Testis (tissue), 3 donors: ENCODE data around the gene SH3PXD2B. TPM values are rescaled to one million over a fixed set of nuclear protein-coding genes. Genes with fewer than 3 reads are reported as not detected.

Experiments
- DNase-seq: peaks from one replicate; pipeline ENCODE4 v3.0.0-alpha.2; 2019
- H3K27ac ChIP-seq, 2 donors: fragments of 200-600 bp; sonication (generic); one replicate each; pipeline ENCODE4 v1.5.1; 2019
- H3K27me3 ChIP-seq: fragments of 200-600 bp; sonication (generic); one replicate; pipeline ENCODE4 v1.5.1; 2019
- H3K36me3 ChIP-seq: fragments of 200-600 bp; sonication (generic); one replicate; pipeline ENCODE4 v1.5.1; 2017; ENCODE audit warnings: low read depth; ENCODE audit errors: missing control alignments
- H3K4me1 ChIP-seq: fragments of 200-600 bp; sonication (generic); one replicate; pipeline ENCODE4 v1.5.1; 2019
- H3K4me3 ChIP-seq, 2 donors: fragments of 200-600 bp; sonication (generic); one replicate each; pipeline ENCODE4 v1.5.1; 2017 to 2019
- H3K9me3 ChIP-seq: fragments of 200-600 bp; sonication (generic); one replicate; pipeline ENCODE4 v1.5.1; 2017
- CTCF ChIP-seq, 3 experiments: fragments of 450-650 bp in 2 of 3; fragments of 200-600 bp in 1 of 3; sonication (generic) in 1 of 3; IDR thresholded peaks; one replicate each; pipeline ENCODE4 v1.5.1; 2016 to 2019; ENCODE audit warnings: antibody characterized with exemption in 3 of 3, mild to moderate bottlenecking in 2 of 3, moderate library complexity in 1 of 3
- POLR2A ChIP-seq: fragments of 450-650 bp; IDR thresholded peaks from one replicate; pipeline ENCODE4 v1.6.1; 2017; ENCODE audit warnings: antibody characterized with exemption, mild to moderate bottlenecking, moderate library complexity
- WGBS, 2 donors: methylation state at CpG; one replicate each; pipeline ENCODE4 v1.1.5; 2018; 5-methylcytosine and 5-hydroxymethylcytosine counted together
- intact Hi-C: fragments of 100-400 bp; cut with DNase I; formaldehyde crosslinking; loops from one replicate; pipeline ENCODE4 v1.15.1; 2023; ENCODE audit warnings: low total_unique reads
- polyA plus RNA-seq: library from polyadenylated mRNA; stranded (reverse); fragments of 350-450 nt; fragmentation: Illumina TruSeq; extraction: RNeasy Lipid Tissue Mini Kit (QIAGEN cat#74804); gene quantifications from one replicate; pipeline ENCODE4 v1.2.3, GENCODE V29; 2014; ENCODE audit warnings: low read depth, low replicate concordance; ENCODE audit not compliant: insufficient read depth
- total RNA-seq, 2 donors: library from RNA; depleted of rRNA; stranded (reverse); fragments of >200 nt; gene quantifications; one replicate each; pipeline ENCODE4 v1.2.3, GENCODE V29; 2016

SH3PXD2B gene
- total and polyA plus RNA-seq, 3 donors from 2014 or later = 18.3 to 29.4 (median 20.2) TPM

GRCh38 chr5:172379481-172379880, 74.8 kb downstream of the SH3PXD2B start:
- H3K36me3 ChIP-seq = no peaks in the 10 kb centered on the region
- peaks cover 4% of the 10 kb centered on the region for H3K4me1 ChIP-seq
- no peaks in the 10 kb centered on the region for H3K27me3 ChIP-seq
- TF ChIP-seq POLR2A (no peak), CTCF (IDR thresholded peaks at IDR 0.05) (no peak)
- intact Hi-C loops = no loop called here
- no peaks in the 10 kb centered on the region for H3K9me3 ChIP-seq
- peak overlapping the region in 1 of 2 donors; percentile 24 for H3K27ac ChIP-seq
- WGBS, 2 donors = 64 to 81% methylated on average over 3 of the region's 3 CpGs
- H3K4me3 ChIP-seq = no peak overlapping the region
- no peak for DNase-seq

GRCh38 chr5:172377856-172378255, 76.5 kb downstream of the SH3PXD2B start:
- intact Hi-C loops = no loop called here
- no peak for TF ChIP-seq CTCF (IDR thresholded peaks at IDR 0.05)
- WGBS, 2 donors = 67 to 74% methylated on average over 1 to 4 of the region's 4 CpGs
- no peaks in the 10 kb centered on the region for H3K27me3 ChIP-seq
- no peak for DNase-seq
- H3K4me3 ChIP-seq = no peak overlapping the region
- no peaks in the 10 kb centered on the region for H3K9me3 ChIP-seq
- H3K4me1 ChIP-seq = peaks cover 4% of the 10 kb centered on the region
- no peak overlapping the region for H3K27ac ChIP-seq
- no peaks in the 10 kb centered on the region for H3K36me3 ChIP-seq

- H3K27ac ChIP-seq = no peak overlapping the region
- no peak overlapping the region for H3K4me3 ChIP-seq
- intact Hi-C loops = no loop called here
- no peak for DNase-seq
- no peaks in the 10 kb centered on the region for H3K27me3 ChIP-seq
- 84 to 92% methylated on average over 3 of the region's 3 CpGs for WGBS, 2 donors
- no peaks in the 10 kb centered on the region for H3K9me3 ChIP-seq
- no peaks in the 10 kb centered on the region for H3K36me3 ChIP-seq
- peaks cover 4% of the 10 kb centered on the region for H3K4me1 ChIP-seq
- TF ChIP-seq CTCF (IDR thresholded peaks at IDR 0.05) = no peak
- no peak for TF ChIP-seq POLR2A
Observed at GRCh38 chr5:172377438-172377837, 76.9 kb downstream of the SH3PXD2B start.

- H3K36me3 ChIP-seq = no peaks in the 10 kb centered on the region
- no peaks in the 10 kb centered on the region for H3K4me1 ChIP-seq
- no peaks in the 10 kb centered on the region for H3K27me3 ChIP-seq
- intact Hi-C loops = no loop called here
- DNase-seq = no peak
- H3K27ac ChIP-seq = no peak overlapping the region
- TF ChIP-seq CTCF (IDR thresholded peaks at IDR 0.05) (no peak), POLR2A (no peak)
- H3K9me3 ChIP-seq = peaks cover 3% of the 10 kb centered on the region
- H3K4me3 ChIP-seq = no peak overlapping the region
- 91 to 95% methylated on average over 6 of the region's 6 CpGs for WGBS, 2 donors
Observed at GRCh38 chr5:172374783-172375182, 79.5 kb downstream of the SH3PXD2B start.

GRCh38 chr5:172373680-172374079, 80.6 kb downstream of the SH3PXD2B start:
- intact Hi-C loops = no loop called here
- no peaks in the 10 kb centered on the region for H3K36me3 ChIP-seq
- 91 to 96% methylated on average over 6 of the region's 6 CpGs for WGBS, 2 donors

More at GRCh38 chr5:172373680-172374079, 80.6 kb downstream of the SH3PXD2B start:
- TF ChIP-seq POLR2A = no peak
- no peak for TF ChIP-seq CTCF (IDR thresholded peaks at IDR 0.05)
- H3K4me3 ChIP-seq = no peak overlapping the region
- peaks cover 3% of the 10 kb centered on the region for H3K9me3 ChIP-seq
- H3K4me1 ChIP-seq = no peaks in the 10 kb centered on the region
- no peaks in the 10 kb centered on the region for H3K27me3 ChIP-seq
- H3K27ac ChIP-seq = no peak overlapping the region
- DNase-seq = no peak
